Endothelial cell (in vitro differentiated cells): Measurements from ENCODE around the gene RHBDL2. TPM values are rescaled to one million over a fixed set of nuclear protein-coding genes. Genes with fewer than 3 reads are reported as not detected.
"Not testable (repeated sequence)": the region's sequence is repeated elsewhere in the genome, so short reads cannot be mapped to it uniquely, and the experiment has no call there.

Experiments used
- DNase-seq: peaks from one replicate; pipeline ENCODE4 v3.0.0; 2021; ENCODE audit warnings: low spot score
- H3K27ac Mint-ChIP-seq: one replicate; pipeline ENCODE4 v1.8.0; 2021; ENCODE audit warnings: mixed read lengths, inconsistent platforms; ENCODE audit not compliant: unreplicated experiment
- H3K27me3 Mint-ChIP-seq: one replicate; pipeline ENCODE4 v1.8.0; 2021; ENCODE audit warnings: mild to moderate bottlenecking, moderate library complexity, mixed read lengths, inconsistent platforms; ENCODE audit not compliant: unreplicated experiment
- H3K36me3 Mint-ChIP-seq: one replicate; pipeline ENCODE4 v1.8.0; 2021; ENCODE audit warnings: mild to moderate bottlenecking, low read depth, mixed read lengths, inconsistent platforms; ENCODE audit not compliant: unreplicated experiment
- H3K4me1 Mint-ChIP-seq: one replicate; pipeline ENCODE4 v1.8.0; 2021; ENCODE audit warnings: mild to moderate bottlenecking, mixed read lengths, inconsistent platforms; ENCODE audit not compliant: unreplicated experiment
- H3K4me3 Mint-ChIP-seq: one replicate; pipeline ENCODE4 v1.8.0; 2021; ENCODE audit warnings: mild to moderate bottlenecking, mixed read lengths, inconsistent platforms; ENCODE audit not compliant: unreplicated experiment
- H3K9me3 Mint-ChIP-seq: one replicate; pipeline ENCODE4 v1.8.0; 2021; ENCODE audit warnings: mixed read lengths, inconsistent platforms; ENCODE audit not compliant: unreplicated experiment
- total RNA-seq: library from RNA; stranded (reverse); fragmentation: NEBNext Ultra II Directional; extraction: Animal tissue kit (Norgen Biotek cat#: 25700); gene quantifications from one replicate; pipeline ENCODE4 v1.2.1, GENCODE V29; 2021; ENCODE audit not compliant: unreplicated experiment
- TF ChIP-seq, protein P1 (sequence below): fragments of 200-600 bp; sonication (generic); IDR thresholded peaks from one replicate; pipeline ENCODE4 v1.5.0; 2021; ENCODE audit warnings: antibody characterized with exemption; ENCODE audit not compliant: unreplicated experiment

The RHBDL2 gene
- total RNA-seq, 1 donor from 2014 or later = not detected

- no peaks in the 10 kb centered on the region for H3K4me1 Mint-ChIP-seq
- no peaks in the 10 kb centered on the region for H3K36me3 Mint-ChIP-seq
- H3K27ac Mint-ChIP-seq = no peak overlapping the region
- no peak overlapping the region for H3K4me3 Mint-ChIP-seq
- H3K9me3 Mint-ChIP-seq = no peaks in the 10 kb centered on the region
- TF ChIP-seq, protein P1, sequence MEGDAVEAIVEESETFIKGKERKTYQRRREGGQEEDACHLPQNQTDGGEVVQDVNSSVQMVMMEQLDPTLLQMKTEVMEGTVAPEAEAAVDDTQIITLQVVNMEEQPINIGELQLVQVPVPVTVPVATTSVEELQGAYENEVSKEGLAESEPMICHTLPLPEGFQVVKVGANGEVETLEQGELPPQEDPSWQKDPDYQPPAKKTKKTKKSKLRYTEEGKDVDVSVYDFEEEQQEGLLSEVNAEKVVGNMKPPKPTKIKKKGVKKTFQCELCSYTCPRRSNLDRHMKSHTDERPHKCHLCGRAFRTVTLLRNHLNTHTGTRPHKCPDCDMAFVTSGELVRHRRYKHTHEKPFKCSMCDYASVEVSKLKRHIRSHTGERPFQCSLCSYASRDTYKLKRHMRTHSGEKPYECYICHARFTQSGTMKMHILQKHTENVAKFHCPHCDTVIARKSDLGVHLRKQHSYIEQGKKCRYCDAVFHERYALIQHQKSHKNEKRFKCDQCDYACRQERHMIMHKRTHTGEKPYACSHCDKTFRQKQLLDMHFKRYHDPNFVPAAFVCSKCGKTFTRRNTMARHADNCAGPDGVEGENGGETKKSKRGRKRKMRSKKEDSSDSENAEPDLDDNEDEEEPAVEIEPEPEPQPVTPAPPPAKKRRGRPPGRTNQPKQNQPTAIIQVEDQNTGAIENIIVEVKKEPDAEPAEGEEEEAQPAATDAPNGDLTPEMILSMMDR = no peak
- peaks cover 1% of the 10 kb centered on the region for H3K27me3 Mint-ChIP-seq
- DNase-seq = no peak
These were observed 32.2 kb upstream of the RHBDL2 start for GRCh38 chr1:38973659-38974437.

DNA sequence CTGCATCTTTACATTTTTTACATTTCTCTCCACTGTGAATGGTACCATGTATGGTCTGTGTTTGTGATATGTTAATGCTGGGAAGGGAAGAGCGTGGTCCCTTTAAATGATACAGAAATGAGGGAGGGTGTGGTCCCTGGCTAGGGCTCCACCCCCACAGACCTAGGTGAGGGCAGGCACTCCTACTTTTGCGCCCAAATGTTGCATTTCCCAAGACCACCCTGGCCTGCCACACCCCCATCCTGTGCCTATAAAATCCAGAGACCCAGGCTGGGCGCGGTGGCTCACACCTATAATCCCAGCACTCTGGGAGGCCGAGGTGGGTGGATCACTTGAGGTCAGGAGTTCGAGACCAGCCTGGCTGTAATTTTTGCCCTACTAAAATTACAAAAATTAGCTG is 31.5 kb upstream of the RHBDL2 start:
- not testable (repeated sequence) for H3K4me3 Mint-ChIP-seq, H3K4me1 Mint-ChIP-seq, DNase-seq, H3K9me3 Mint-ChIP-seq, H3K27ac Mint-ChIP-seq, H3K27me3 Mint-ChIP-seq, H3K36me3 Mint-ChIP-seq

DNA sequence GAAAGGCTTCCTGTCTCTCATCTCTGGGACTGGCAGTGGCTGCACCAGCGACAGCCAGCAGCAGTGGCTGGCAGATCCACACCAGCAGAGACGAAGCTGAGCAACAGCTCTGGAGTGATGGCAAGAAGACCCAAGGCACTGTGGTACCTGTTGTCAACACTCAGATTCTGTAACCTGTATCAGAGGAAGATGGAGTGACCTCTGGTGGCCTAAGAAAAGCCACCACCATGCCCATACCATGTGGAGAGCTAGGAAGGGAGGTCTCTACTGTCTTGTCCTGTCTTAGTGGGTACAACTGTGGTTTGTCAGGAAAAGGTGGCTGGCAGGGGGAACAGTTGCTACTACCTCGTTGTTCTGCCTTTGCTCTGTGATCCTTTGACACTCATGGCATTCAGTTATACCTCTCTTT is 22.5 kb upstream of the RHBDL2 start:
- Mint-ChIP-seq H3K9me3 (no peaks in the 10 kb centered on the region), H3K27ac (no peak overlapping the region), H3K36me3 (no peaks in the 10 kb centered on the region), H3K4me3 (no peak overlapping the region), H3K27me3 (peaks cover 2% of the 10 kb centered on the region), H3K4me1 (no peaks in the 10 kb centered on the region)
- TF ChIP-seq, protein P1 = no peak
- DNase-seq = no peak

DNA sequence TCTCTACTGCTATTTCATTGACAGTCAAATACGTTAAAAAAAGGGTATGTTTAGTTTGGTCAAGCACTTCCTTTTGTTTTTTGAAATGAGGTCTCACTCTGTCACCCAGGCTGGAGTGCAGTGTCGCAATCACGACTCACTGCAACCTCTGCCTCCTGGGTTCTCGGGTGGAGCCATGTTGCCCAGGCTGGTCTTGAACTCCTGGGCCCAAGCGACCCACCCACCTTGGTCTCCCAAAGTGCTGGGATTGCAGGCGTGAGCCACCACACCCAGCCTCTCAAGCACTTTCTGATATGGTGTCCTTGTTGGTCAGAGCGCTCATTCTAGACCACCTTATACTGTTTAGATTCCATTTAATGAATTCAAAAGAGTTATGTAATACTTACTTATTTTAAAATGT is 20.9 kb upstream of the RHBDL2 start:
- TF ChIP-seq, protein P1 = no peak
- H3K27ac Mint-ChIP-seq = no peak overlapping the region
- H3K4me3 Mint-ChIP-seq = no peak overlapping the region
- no peaks in the 10 kb centered on the region for H3K9me3 Mint-ChIP-seq
- DNase-seq = no peak
- no peaks in the 10 kb centered on the region for H3K4me1 Mint-ChIP-seq
- H3K27me3 Mint-ChIP-seq = peaks cover 2% of the 10 kb centered on the region
- H3K36me3 Mint-ChIP-seq = no peaks in the 10 kb centered on the region

- no peaks in the 10 kb centered on the region for H3K36me3 Mint-ChIP-seq
These were observed 20.5 kb upstream of the RHBDL2 start for GRCh38 chr1:38962113-38962512.

More at GRCh38 chr1:38962113-38962512, 20.5 kb upstream of the RHBDL2 start:
- Mint-ChIP-seq H3K4me3 (no peak overlapping the region), H3K4me1 (no peaks in the 10 kb centered on the region), H3K9me3 (no peaks in the 10 kb centered on the region), H3K27ac (no peak overlapping the region), H3K27me3 (peaks cover 2% of the 10 kb centered on the region)
- TF ChIP-seq, protein P1 = no peak
- no peak for DNase-seq
